ENCODE measurements around the gene ZNF750. TPM values are rescaled to one million over a fixed set of nuclear protein-coding genes. Genes with fewer than 3 reads are reported as not detected.

Gene ZNF750
- total RNA-seq, 1 experiment from 2014 or later: not detected

DNA sequence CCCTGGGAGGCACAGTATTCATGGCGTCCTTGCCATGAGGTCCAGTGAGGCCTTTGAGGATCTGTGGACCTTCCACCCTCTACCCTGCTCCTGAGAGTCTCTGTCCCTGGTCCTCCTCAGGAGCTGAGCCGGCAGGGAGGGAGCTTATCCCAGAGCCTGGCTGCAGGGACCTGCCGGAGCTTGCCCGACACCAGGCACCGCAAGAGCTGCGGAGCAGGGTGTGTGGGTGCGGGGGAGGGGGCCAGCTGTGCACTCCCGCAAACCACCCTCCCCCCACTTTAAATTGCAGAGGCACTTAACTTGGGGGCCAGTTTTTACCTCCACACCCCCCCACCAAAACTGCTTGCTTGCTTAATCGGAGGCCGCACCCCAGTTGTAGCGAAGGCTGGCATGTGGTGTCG, 609 bp upstream of the ZNF750 start:
- in situ Hi-C loops (cut with HindIII; ENCODE audit: low sequenced_read_pairs): no loop called here
- DNase-seq (ENCODE audit: low spot score): no peak

DNA sequence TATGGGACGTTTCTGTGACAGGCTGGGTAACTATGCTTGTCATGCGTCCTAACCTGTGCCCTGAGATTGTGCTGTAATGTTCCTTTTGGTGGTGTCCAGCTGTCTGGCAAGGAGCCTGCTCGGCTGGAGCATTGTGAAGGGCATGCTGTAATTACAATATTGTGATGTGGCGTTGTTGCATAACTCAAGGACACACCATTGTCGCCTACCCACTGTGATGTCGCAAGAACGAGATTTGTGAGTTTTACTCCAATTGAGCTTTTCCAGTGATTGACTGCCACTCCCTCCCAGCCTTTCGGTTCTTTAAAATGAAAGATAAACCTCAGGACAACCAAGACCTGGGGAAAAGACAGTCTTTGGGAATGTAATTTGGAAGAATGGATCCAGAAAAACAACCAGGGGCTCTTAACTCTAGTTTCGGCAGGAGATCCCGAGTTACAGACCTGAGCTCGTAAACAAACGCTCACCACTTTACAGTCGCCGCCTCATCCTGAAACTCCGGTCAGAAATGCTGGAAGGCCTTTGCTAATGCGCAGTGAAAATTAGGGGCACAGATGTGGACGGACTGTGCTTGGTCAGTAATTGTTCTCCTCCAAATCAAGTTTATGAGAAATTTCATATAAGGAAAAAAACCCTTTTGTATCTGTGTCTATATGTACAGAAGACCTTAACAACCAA, 1.3 kb downstream of the ZNF750 start:
- no peak for DNase-seq (ENCODE audit: low spot score)
- in situ Hi-C loops (cut with HindIII; ENCODE audit: low sequenced_read_pairs): loop anchor here (5.0 kb wide), 1 partner anchor 34 kb away; no protein-coding TSS in a partner anchor

DNA sequence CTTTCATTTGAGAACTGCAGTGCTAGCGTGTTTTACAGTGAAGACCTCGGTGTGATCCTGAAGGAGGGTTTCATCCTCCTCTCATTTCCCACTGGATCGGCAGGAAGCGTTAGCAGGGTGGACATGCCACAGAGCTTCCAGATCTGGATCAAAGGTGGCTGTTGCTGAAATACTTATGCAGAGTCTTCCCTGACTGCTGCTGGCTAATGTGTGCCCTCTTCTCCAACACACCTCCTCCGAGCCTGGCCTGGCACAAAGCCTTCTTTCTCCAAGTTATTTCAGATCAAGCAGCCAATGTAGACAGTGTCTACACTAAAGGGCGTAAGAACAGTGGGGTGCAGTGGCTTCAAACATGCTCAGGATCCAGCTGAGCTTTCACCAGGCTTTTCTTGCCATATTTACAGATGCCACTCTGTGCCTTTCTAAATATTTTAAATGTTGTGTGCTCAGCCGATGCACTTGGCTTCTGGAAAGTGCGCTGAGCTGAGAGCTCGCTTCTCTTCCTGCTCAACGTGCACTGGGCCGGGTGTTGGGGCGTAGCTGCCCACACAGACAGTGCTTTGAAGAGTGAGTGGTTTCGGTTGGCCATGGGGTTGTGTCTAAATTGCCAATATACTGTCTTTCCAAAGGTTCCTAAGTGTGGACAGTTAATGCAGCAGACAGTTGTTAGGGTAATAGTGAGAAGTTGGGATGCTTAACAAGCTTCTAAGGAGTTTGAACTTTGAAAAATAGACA, 2.1 kb downstream of the ZNF750 start:
- DNase-seq (ENCODE audit: low spot score): no peak
- in situ Hi-C loops (cut with HindIII; ENCODE audit: low sequenced_read_pairs): loop anchor here (5.0 kb wide), 1 partner anchor 35 kb away; no protein-coding TSS in a partner anchor

DNA sequence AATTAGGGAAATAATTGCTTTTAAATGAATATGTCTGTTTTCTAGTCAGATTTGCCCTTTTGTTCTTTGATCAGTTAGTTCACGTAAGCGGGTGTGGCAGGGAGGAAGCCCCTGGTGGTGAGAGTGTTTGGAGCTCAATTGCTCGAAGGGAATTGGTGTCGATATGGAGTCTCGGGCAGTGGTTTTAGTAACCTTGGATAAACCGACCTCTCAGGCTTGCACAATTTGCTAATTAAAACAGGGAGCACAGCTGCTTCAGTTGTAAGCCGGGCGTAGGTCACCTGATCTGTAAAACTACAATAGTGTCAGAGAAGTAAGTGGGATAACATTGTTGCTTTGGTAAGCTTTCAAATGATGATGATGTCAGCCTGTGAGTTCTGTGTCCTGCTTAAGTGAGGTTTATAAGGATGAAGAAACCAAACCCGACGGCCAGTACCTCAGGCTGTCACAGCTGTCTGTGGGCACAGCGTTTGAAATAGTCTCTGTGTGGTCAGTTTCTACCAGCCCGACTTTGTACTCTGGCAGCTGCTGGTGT, 2.9 kb downstream of the ZNF750 start:
- in situ Hi-C loops (cut with HindIII; ENCODE audit: low sequenced_read_pairs): loop anchor here (5.0 kb wide), 1 partner anchor 35 kb away; no protein-coding TSS in a partner anchor

DNA sequence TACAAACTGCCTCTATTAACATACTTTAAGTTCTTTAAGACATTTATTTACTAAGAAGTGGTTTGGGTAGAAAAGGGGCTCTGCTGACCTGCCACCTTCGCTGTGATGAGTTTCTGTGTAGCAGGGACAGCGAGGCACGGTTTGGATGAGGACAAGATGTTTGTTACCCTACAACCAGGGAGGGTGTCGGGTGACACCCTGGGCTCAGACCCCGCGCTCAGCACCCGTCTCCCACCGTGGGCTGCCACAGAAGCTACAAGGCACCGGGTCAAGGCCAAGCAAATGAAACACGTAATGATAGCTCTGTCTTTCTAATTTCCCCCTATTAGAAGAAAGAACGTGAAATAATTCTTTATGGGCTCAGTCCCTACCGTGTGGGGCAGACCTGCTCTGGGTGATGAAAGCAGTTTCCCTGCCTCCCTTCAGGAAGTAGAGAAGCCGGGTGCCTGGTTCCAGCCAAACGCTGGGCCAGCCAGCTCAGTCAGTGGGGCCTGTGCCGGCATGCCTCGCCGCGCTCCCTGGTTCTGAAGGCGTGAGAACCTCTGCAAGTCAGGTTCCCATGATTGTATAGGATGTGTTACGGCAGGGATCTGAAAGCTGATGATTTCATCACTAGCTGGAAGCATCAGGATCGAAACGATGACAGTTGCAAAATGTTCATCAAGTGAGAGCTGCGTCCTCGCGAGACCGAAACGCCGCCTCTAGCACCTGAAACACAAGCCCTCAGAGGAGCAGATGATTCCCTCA, 3.9 kb downstream of the ZNF750 start:
- DNase-seq (ENCODE audit: low spot score): no peak
- in situ Hi-C loops (cut with HindIII; ENCODE audit: low sequenced_read_pairs): loop anchor here (5.0 kb wide), 1 partner anchor 36 kb away; no protein-coding TSS in a partner anchor

More for the DNA sequence above, 2.9 kb downstream of the ZNF750 start:
- no peak for DNase-seq (ENCODE audit: low spot score)

DNA sequence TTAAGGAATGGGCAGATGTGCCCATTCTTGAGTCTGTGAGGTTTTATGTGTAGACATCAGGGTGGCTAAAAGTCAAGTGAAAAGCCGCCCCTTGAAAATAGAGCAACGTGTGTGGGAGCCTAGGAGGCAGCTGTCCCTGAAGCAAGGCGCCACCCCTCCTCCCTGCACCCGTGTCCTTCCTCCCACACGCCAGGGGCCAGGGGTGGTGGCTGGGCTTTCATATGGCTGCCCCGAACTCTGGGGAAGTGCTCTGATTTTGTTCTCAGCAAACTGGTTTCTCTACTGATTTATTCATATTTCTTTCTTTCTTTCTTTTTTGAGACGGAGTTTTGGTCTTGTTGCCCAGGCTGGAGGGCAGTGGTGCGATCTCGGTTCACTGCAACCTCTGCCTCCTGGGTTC, 4.7 kb downstream of the ZNF750 start:
- in situ Hi-C loops (cut with HindIII; ENCODE audit: low sequenced_read_pairs): loop anchor here (5.0 kb wide), 1 partner anchor 37 kb away; no protein-coding TSS in a partner anchor
- DNase-seq (ENCODE audit: low spot score): no peak

DNA sequence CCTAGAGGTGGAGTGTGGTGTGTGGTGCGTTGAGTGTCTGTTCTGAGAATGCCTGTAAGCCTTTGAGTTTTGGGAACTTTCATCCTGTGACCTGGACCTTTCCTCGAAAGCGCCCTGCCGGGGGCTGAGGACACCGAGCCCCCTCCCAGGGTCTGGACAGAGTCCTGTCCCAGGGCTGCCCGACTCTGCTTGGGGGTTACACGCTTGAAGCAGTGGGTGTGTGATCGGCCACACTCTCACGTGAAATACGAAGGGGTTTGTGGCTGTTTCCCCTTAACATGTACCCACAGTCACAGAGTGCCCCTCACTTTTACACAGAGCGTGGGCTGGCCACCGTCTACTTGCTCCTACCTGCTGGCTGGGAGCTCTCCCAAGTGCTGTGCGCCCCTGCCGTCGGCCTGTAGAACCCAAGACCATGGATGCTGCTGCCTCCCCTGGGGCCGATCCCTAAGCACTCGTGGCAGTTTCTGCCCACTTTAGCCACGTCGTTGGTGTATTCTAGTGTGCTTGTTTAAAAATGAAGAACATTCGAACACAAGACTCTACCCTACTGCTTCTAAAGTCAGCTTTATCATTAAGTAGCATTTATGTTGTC, 6.8 kb downstream of the ZNF750 start:
- in situ Hi-C loops (cut with HindIII; ENCODE audit: low sequenced_read_pairs): no loop called here
- no peak for DNase-seq (ENCODE audit: low spot score)

DNA sequence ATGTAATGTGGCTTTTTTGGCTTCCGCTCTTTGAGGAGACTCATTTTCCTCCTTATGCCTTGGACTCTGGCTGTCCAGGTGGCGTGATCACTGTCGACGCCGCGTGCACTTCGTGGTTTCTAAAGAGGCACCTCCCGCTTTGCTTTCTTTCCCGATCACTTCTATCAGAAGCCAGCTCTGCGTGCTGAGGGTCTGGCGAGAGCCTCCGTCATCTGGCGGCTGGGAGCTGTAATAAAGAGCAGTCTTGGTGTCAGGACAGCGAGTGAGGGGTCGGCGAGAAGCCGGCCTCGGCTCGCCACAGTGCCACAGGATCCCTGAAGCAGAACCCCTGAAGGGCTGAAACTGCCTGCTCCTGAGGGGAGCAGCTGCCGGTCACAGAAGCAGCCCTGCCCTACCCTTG, 7.4 kb downstream of the ZNF750 start:
- no peak for DNase-seq (ENCODE audit: low spot score)
- in situ Hi-C loops (cut with HindIII; ENCODE audit: low sequenced_read_pairs): no loop called here

DNA sequence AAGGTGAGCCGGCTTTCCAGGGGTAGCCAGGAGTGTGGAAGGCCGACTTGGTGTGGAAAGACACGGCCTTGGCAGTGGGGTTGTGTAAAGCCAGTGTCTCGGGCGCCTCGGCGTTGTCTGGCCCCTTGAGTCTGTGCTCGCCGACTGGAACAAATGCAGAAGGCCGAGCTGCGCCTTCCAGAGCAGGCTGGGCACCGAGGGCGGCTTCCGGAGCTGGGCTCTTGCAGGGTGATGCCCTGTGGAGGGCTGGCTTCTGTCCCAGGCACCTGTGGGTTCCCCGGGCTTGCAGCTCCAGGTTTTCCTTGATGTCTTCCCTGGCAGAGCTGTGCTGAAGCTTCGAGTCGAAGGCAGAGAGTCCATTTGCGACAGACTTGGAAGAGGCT, 8.0 kb downstream of the ZNF750 start:
- in situ Hi-C loops (cut with HindIII; ENCODE audit: low sequenced_read_pairs): no loop called here
- DNase-seq (ENCODE audit: low spot score): peak; percentile 82

DNA sequence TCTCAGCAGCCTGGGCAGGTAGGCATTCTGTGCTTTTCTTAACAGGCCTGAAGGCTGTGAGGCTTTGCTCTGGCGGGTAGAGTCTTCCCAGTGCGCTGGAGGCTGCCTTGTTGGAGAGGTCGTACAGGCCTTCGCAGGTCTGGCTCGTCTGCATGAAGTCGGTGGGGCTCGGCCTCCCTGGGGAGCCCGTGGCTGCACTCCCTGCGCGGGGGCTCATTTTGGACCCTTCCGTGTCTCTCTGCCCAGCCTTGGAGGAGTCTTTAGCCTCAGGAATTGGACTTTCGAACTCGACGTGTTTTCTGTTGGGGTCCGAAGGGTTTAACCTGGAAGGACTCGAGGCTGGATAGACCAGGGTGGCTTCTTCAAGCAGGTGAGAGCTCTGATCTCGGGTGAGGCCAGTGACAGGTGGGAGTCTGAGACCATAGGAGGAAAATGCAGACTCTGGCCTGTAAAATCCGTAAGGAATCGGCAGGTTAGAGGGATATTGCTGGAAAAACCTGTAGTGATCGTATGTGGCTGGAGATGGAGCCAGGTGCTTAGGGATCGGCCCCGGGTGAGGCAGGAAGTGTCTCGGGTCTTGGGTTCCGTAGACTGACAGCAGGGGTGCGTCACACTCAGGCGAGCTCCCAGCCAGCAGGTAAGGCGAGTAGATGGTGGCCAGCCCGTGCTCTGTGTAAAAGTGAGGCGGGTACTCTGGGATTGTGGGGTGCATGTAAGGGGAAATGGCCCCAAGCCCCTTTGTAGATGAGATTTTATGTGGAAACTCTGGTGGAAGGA, 8.6 kb downstream of the ZNF750 start:
- in situ Hi-C loops (cut with HindIII; ENCODE audit: low sequenced_read_pairs): no loop called here
- peak; percentile 38 for DNase-seq (ENCODE audit: low spot score)

DNA sequence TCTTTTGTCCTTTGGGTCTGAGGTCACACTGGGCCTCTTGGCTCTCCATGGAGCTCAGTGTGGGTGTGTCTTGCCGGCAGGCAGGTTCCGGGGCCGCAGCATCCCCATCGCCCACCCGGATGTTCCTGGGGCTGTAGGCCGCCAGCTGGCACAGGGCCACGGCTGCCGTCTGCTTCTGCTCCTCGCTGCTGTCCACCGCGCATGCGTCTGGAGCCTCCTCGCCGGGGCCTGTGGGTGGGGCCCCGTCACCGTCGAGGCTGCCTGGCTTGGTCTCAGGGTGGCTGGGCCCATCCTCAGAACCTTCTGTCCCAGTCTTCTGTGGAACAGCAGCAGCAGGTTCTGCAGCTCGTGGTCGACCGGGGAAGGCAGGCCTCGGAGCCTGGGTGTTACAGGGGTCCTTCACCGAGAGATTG, 9.6 kb downstream of the ZNF750 start:
- peak; percentile 33 for DNase-seq (ENCODE audit: low spot score)
- in situ Hi-C loops (cut with HindIII; ENCODE audit: low sequenced_read_pairs): no loop called here

DNA sequence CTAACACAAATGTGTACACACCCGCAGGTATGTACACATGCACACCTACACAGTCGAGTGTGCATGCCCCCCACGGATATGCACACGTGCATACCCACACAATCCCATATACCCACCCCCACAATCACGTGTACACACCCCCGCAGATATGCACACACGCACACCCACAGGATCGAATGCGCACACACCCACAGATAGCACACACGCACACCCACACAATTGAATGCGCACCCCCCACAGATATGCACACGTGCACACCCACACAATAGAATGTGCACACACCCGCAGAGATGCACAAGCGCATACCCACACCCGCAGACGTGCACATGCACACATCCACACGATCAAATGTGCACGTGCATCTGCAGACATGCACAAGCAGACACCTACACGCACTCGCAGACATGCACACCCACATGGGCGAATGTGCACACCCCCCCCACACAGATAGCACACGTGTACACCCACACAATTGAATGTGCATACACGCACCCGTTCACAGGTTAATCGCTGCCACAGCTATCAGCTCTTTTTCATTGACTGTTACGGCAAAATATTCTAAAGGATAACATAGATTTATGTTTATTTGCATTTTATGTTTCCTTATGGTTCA, 10.8 kb downstream of the ZNF750 start:
- in situ Hi-C loops (cut with HindIII; ENCODE audit: low sequenced_read_pairs): no loop called here

DNA sequence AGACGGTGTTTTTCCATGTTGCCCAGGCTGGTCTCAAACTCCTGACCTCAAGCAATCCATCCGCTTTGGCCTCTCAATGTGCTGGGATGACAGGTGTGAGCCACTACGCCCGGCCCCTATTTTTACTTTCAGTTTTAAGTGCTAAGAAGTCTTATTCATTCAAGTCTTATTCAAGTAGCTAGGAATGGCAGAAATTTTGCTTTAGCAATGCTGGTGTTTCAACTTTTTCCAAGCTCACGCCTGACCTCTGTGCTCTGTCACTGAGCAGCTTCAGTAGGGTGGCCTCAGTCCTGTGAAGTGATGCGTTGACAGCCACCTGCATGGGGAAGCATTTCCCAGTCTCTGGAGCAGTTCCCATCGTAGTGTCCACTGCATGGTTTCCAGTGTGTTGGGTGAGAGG, 12.9 kb downstream of the ZNF750 start:
- in situ Hi-C loops (cut with HindIII; ENCODE audit: low sequenced_read_pairs): no loop called here

More for the DNA sequence above, 10.8 kb downstream of the ZNF750 start:
- no peak for DNase-seq (ENCODE audit: low spot score)

DNA sequence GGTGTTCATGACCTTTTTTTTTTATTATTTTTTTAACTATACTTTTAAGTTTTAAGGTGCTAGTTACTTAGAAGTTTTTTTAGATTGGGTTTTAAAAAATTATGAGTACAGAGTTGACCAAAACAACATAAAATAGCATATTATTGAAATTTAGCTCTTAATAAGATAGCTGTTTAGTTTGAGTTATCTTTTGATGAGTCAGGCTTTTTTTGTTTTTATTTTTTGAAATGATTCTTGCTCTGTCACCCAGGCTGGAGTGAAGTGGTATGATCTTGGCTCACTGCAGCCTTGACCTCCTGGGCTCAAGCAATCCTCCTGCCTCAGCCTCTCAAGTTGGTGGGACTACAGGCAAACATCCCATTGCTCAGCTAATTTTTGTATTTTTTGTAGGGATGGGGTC, 13.6 kb downstream of the ZNF750 start:
- no peak for DNase-seq (ENCODE audit: low spot score)
- in situ Hi-C loops (cut with HindIII; ENCODE audit: low sequenced_read_pairs): no loop called here

More for the DNA sequence above, 12.9 kb downstream of the ZNF750 start:
- no peak for DNase-seq (ENCODE audit: low spot score)

DNA sequence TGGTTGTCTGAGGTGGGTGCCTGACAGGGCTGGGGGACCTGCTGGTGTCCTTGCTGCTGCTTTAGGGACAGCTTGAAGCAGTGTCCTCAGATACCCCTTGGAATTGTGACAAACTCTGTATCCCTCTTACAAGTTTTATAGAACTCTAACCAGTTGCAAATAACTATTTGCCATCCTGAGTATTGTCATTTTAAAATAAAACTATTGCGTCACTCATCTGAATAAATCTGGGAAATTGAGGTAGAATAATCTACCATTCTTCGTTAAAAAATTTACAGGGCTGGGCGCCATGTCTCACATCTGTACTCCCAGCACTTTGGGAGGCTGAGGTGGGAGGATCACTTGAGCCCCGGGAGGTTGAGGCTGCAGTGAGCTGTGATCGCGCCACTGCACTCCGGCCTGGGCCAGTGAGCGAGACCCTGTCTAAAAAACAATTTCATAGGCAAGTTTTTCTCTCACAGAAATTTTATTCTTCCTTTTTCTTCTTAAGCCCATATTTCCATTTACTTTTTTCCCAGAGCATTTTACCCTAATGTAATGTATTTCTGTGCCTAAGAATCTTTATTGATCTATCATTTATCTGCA, 14.2 kb downstream of the ZNF750 start:
- in situ Hi-C loops (cut with HindIII; ENCODE audit: low sequenced_read_pairs): no loop called here
- no peak for DNase-seq (ENCODE audit: low spot score)

DNA sequence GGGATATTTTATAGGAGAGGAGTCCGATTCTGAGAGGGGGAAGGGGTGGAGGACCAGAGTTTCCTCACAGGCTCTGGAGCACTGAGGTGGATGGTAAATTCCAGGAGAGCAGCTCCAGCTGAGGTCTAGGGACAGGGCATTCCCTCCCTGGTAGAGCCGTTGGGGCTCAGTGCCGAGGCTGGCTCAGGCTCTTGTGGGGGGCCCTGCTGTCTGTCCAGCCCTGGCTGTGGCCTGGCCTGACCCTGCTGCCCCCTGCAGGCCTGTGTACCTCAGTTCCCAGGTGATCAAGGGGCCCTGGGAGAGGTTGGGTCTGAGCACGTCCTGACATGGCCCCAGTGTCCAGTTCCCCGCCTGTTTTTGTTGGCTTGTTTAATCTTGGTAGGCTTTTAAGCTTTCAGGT, 16.8 kb downstream of the ZNF750 start:
- no peak for DNase-seq (ENCODE audit: low spot score)
- in situ Hi-C loops (cut with HindIII; ENCODE audit: low sequenced_read_pairs): no loop called here

DNA sequence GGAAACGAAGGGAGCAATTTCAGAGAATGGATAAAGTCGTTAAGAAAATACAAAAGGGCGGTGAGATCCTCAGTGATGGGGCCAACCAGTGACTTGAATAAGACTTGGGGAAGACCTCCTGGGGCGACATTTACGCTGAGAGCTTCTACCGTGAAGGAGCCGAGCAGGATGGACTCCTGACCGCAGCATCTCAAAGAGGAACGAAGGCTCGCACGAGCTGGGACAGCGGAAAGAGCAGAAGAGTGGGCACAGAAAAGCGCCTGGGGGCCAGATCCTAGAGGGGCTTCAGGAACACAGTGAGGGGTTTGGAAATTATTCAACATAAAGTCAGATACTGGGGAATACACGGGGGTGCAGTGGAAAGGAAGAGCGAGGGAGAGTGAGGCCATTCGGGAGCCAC, 17.5 kb downstream of the ZNF750 start:
- no peak for DNase-seq (ENCODE audit: low spot score)
- in situ Hi-C loops (cut with HindIII; ENCODE audit: low sequenced_read_pairs): no loop called here

DNA sequence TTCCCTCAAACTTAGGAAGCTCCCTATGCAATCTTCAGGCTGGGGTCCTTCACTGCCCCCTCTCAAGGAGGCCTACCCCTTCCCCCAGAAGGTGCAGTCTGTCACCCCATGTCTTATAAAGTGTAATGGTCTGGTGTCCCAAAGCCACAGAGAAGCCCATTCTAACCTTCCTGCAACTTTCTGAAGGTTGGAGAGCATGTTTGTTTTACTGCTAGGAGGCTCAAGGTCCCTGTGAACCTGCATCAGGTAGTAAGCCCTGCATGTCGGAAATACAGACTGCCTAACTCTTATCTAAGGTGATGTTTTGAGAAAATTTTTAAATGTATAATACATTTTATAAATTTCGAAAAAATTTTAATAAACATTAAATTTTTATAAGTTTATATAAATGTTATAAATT, 18.3 kb downstream of the ZNF750 start:
- in situ Hi-C loops (cut with HindIII; ENCODE audit: low sequenced_read_pairs): no loop called here
- DNase-seq (ENCODE audit: low spot score): no peak

Measured in G401 (cell line).